Mucosa of rectum (tissue), 2 donors: ENCODE data around the gene HSD17B7.
"Not testable (repeated sequence)": the region's sequence is repeated elsewhere in the genome, so short reads cannot be mapped to it uniquely, and the experiment has no call there.

Experiments used
- H3K27ac ChIP-seq, 2 donors: one replicate each; pipeline ENCODE4 v1.7.0; 2013; ENCODE audit warnings: inconsistent platforms in 2 of 2, low read depth in 2 of 2, low read length in 2 of 2
- H3K27me3 ChIP-seq, 2 donors: one replicate each; pipeline ENCODE4 v1.7.0; 2013; ENCODE audit warnings: low read length in 2 of 2; ENCODE audit not compliant: control insufficient read depth in 2 of 2, insufficient read depth in 2 of 2
- H3K36me3 ChIP-seq, 2 donors: one replicate each; pipeline ENCODE4 v1.7.0; 2013; ENCODE audit warnings: low read length in 2 of 2; ENCODE audit not compliant: control insufficient read depth in 2 of 2, insufficient read depth in 2 of 2
- H3K4me1 ChIP-seq, 2 donors: one replicate each; pipeline ENCODE4 v1.7.0; 2013; ENCODE audit warnings: low read length in 2 of 2, mild to moderate bottlenecking in 1 of 2; ENCODE audit not compliant: control insufficient read depth in 2 of 2, insufficient read depth in 2 of 2
- H3K4me3 ChIP-seq, 2 donors: one replicate each; pipeline ENCODE4 v1.7.0; 2013; ENCODE audit warnings: low read length in 2 of 2
- H3K9ac ChIP-seq, 2 donors: one replicate each; pipeline ENCODE4 v1.7.0; 2013; ENCODE audit warnings: low read length in 2 of 2, low read depth in 1 of 2, mild to moderate bottlenecking in 1 of 2
- H3K9me3 ChIP-seq, 2 donors: one replicate each; pipeline ENCODE4 v1.7.0; 2013; ENCODE audit warnings: low read length in 2 of 2; ENCODE audit not compliant: control insufficient read depth in 2 of 2
- donor health status: healthy.
- donor health status: Normal muscosa, but diverticular disease.

The HSD17B7 gene

GRCh38 chr1:162790303-162790984 is at the start of gene HSD17B7:
HSD17B7 (plus strand) TSS chr1:162790702; CDS start chr1:162790801, 99 bp downstream.
- H3K36me3 ChIP-seq, H3K27me3 ChIP-seq, H3K4me1 ChIP-seq, H3K9me3 ChIP-seq: not testable (repeated sequence)
- H3K9ac ChIP-seq: peak within 1 kb of the TSS; percentile 63 to 72
- H3K27ac ChIP-seq: peak within 1 kb of the TSS; percentile 79 to 86
- H3K4me3 ChIP-seq: peak within 1 kb of the TSS; percentile 66 to 73

- H3K4me1 ChIP-seq: no peaks in the 10 kb centered on the region
- H3K27me3 ChIP-seq: no peaks in the 10 kb centered on the region
- H3K27ac ChIP-seq: no peak overlapping the region
- H3K4me3 ChIP-seq: no peak overlapping the region
- no peak overlapping the region for H3K9ac ChIP-seq
- H3K9me3 ChIP-seq: no peaks in the 10 kb centered on the region
- H3K36me3 ChIP-seq: no peaks in the 10 kb centered on the region
Observed at GRCh38 chr1:162740755-162741154, 49.7 kb upstream of the HSD17B7 start.

GRCh38 chr1:162741574-162741973 is 48.9 kb upstream of the HSD17B7 start:
- no peak overlapping the region for H3K4me3 ChIP-seq
- H3K9me3 ChIP-seq: no peaks in the 10 kb centered on the region
- H3K36me3 ChIP-seq: no peaks in the 10 kb centered on the region
- H3K9ac ChIP-seq: no peak overlapping the region
- H3K4me1 ChIP-seq: no peaks in the 10 kb centered on the region
- no peaks in the 10 kb centered on the region for H3K27me3 ChIP-seq
- no peak overlapping the region for H3K27ac ChIP-seq

GRCh38 chr1:162746264-162746942 is 44.1 kb upstream of the HSD17B7 start:
- H3K27me3 ChIP-seq, H3K4me3 ChIP-seq, H3K9ac ChIP-seq, H3K27ac ChIP-seq, H3K4me1 ChIP-seq, H3K9me3 ChIP-seq, H3K36me3 ChIP-seq: not testable (repeated sequence)

GRCh38 chr1:162753001-162753658 is 37.4 kb upstream of the HSD17B7 start:
- Histone ChIP-seq H3K27ac (no peak overlapping the region), H3K9me3 (no peaks in the 10 kb centered on the region)

GRCh38 chr1:162753998-162754585 is 36.4 kb upstream of the HSD17B7 start:
- Histone ChIP-seq H3K36me3 (peaks cover 0 to 8% of the 10 kb centered on the region in 2 donors), H3K9ac (no peak overlapping the region), H3K4me1 (no peaks in the 10 kb centered on the region), H3K9me3 (no peaks in the 10 kb centered on the region), H3K4me3 (no peak overlapping the region), H3K27ac (no peak overlapping the region), H3K27me3 (no peaks in the 10 kb centered on the region)

More at GRCh38 chr1:162753001-162753658, 37.4 kb upstream of the HSD17B7 start:
- H3K4me1 ChIP-seq: no peaks in the 10 kb centered on the region
- H3K27me3 ChIP-seq: no peaks in the 10 kb centered on the region
- H3K36me3 ChIP-seq: peaks cover 0 to 8% of the 10 kb centered on the region in 2 donors
- H3K9ac ChIP-seq: no peak overlapping the region
- H3K4me3 ChIP-seq: no peak overlapping the region

- Histone ChIP-seq H3K27me3 (no peaks in the 10 kb centered on the region), H3K4me1 (no peaks in the 10 kb centered on the region), H3K9me3 (no peaks in the 10 kb centered on the region), H3K9ac (no peak overlapping the region), H3K27ac (no peak overlapping the region), H3K4me3 (no peak overlapping the region), H3K36me3 (peaks cover 0 to 8% of the 10 kb centered on the region in 2 donors)
Observed at GRCh38 chr1:162755306-162755705, 35.2 kb upstream of the HSD17B7 start.

- Histone ChIP-seq H3K9ac (no peak overlapping the region), H3K36me3 (peaks cover 0 to 14% of the 10 kb centered on the region in 2 donors), H3K4me1 (no peaks in the 10 kb centered on the region), H3K9me3 (no peaks in the 10 kb centered on the region), H3K27ac (no peak overlapping the region), H3K27me3 (no peaks in the 10 kb centered on the region), H3K4me3 (no peak overlapping the region)
Observed at GRCh38 chr1:162756523-162756922, 34.0 kb upstream of the HSD17B7 start.

GRCh38 chr1:162757476-162757875 is 33.0 kb upstream of the HSD17B7 start:
- H3K36me3 ChIP-seq: peaks cover 0 to 14% of the 10 kb centered on the region in 2 donors
- H3K4me3 ChIP-seq: no peak overlapping the region
- H3K9me3 ChIP-seq: no peaks in the 10 kb centered on the region
- no peaks in the 10 kb centered on the region for H3K27me3 ChIP-seq
- no peak overlapping the region for H3K9ac ChIP-seq
- H3K4me1 ChIP-seq: no peaks in the 10 kb centered on the region
- no peak overlapping the region for H3K27ac ChIP-seq

- no peak overlapping the region for H3K4me3 ChIP-seq
- H3K36me3 ChIP-seq: peaks cover 4 to 6% of the 10 kb centered on the region in 2 donors
- H3K4me1 ChIP-seq: no peaks in the 10 kb centered on the region
- no peak overlapping the region for H3K27ac ChIP-seq
- no peak overlapping the region for H3K9ac ChIP-seq
- H3K9me3 ChIP-seq: no peaks in the 10 kb centered on the region
- H3K27me3 ChIP-seq: no peaks in the 10 kb centered on the region
Observed at GRCh38 chr1:162765788-162766187, 24.7 kb upstream of the HSD17B7 start.
